ENCODE results near the gene MCTP2. TPM values are rescaled to one million over a fixed set of nuclear protein-coding genes. Genes with fewer than 3 reads are reported as not detected.

The MCTP2 gene
- total RNA-seq, 1 donor from 2014 or later, result 0.35 TPM

DNA sequence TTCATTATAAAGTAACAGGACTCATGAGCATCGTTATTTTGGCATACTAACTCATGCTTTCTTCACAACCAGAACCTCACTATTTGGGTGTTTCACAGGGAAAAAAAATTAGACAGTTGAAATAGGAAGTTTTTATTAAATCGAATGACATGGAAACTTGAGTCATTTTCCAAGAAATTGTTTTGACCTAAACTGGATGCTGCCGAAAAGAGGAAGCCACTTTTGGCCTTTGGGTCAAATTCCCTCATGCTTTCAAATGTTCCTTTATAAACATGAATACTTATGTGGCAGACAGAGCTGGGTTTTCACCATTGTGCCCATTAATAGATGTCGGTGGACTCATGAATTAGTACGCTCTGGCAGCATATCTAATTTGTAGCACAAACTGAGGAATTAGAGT is 224.9 kb downstream of the MCTP2 start:
- H3K4me3 Mint-ChIP-seq, result no peak overlapping the region
- DNase-seq (ENCODE audit: low read depth, low spot score), result no peak
- H3K9me3 Mint-ChIP-seq, result peaks cover 8% of the 10 kb centered on the region
- TF ChIP-seq, protein P1, sequence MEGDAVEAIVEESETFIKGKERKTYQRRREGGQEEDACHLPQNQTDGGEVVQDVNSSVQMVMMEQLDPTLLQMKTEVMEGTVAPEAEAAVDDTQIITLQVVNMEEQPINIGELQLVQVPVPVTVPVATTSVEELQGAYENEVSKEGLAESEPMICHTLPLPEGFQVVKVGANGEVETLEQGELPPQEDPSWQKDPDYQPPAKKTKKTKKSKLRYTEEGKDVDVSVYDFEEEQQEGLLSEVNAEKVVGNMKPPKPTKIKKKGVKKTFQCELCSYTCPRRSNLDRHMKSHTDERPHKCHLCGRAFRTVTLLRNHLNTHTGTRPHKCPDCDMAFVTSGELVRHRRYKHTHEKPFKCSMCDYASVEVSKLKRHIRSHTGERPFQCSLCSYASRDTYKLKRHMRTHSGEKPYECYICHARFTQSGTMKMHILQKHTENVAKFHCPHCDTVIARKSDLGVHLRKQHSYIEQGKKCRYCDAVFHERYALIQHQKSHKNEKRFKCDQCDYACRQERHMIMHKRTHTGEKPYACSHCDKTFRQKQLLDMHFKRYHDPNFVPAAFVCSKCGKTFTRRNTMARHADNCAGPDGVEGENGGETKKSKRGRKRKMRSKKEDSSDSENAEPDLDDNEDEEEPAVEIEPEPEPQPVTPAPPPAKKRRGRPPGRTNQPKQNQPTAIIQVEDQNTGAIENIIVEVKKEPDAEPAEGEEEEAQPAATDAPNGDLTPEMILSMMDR (conservative IDR thresholded peaks at IDR 0.05), result no peak
- H3K27ac Mint-ChIP-seq (ENCODE audit: unreplicated experiment), result no peak overlapping the region
- H3K4me1 Mint-ChIP-seq, result peaks cover 28% of the 10 kb centered on the region
- no peaks in the 10 kb centered on the region for H3K27me3 Mint-ChIP-seq (ENCODE audit: low read depth)
- H3K36me3 Mint-ChIP-seq (ENCODE audit: low read depth), result no peaks in the 10 kb centered on the region

- H3K27ac Mint-ChIP-seq (ENCODE audit: unreplicated experiment), result no peak overlapping the region
- no peaks in the 10 kb centered on the region for H3K27me3 Mint-ChIP-seq (ENCODE audit: low read depth)
- no peak for DNase-seq (ENCODE audit: low read depth, low spot score)
- no peaks in the 10 kb centered on the region for H3K36me3 Mint-ChIP-seq (ENCODE audit: low read depth)
- H3K4me3 Mint-ChIP-seq, result no peak overlapping the region
- peaks cover 8% of the 10 kb centered on the region for H3K9me3 Mint-ChIP-seq
- TF ChIP-seq, protein P1 (conservative IDR thresholded peaks at IDR 0.05), result no peak
- H3K4me1 Mint-ChIP-seq, result peaks cover 28% of the 10 kb centered on the region
These were observed 226.3 kb downstream of the MCTP2 start for GRCh38 chr15:94457661-94458060.

GRCh38 chr15:94460624-94461023 is 229.3 kb downstream of the MCTP2 start:
- H3K27ac Mint-ChIP-seq (ENCODE audit: unreplicated experiment), result no peak overlapping the region
- no peak overlapping the region for H3K4me3 Mint-ChIP-seq
- peaks cover 28% of the 10 kb centered on the region for H3K4me1 Mint-ChIP-seq
- DNase-seq (ENCODE audit: low read depth, low spot score), result no peak
- TF ChIP-seq, protein P1 (conservative IDR thresholded peaks at IDR 0.05), result no peak
- H3K9me3 Mint-ChIP-seq, result peaks cover 8% of the 10 kb centered on the region
- no peaks in the 10 kb centered on the region for H3K36me3 Mint-ChIP-seq (ENCODE audit: low read depth)
- no peaks in the 10 kb centered on the region for H3K27me3 Mint-ChIP-seq (ENCODE audit: low read depth)

GRCh38 chr15:94467034-94467433 is 235.7 kb downstream of the MCTP2 start:
- H3K27me3 Mint-ChIP-seq (ENCODE audit: low read depth), result no peaks in the 10 kb centered on the region
- no peak overlapping the region for H3K4me3 Mint-ChIP-seq
- H3K27ac Mint-ChIP-seq (ENCODE audit: unreplicated experiment), result no peak overlapping the region
- TF ChIP-seq, protein P1 (conservative IDR thresholded peaks at IDR 0.05), result no peak
- H3K36me3 Mint-ChIP-seq (ENCODE audit: low read depth), result no peaks in the 10 kb centered on the region
- no peak for DNase-seq (ENCODE audit: low read depth, low spot score)
- H3K4me1 Mint-ChIP-seq, result no peaks in the 10 kb centered on the region
- no peaks in the 10 kb centered on the region for H3K9me3 Mint-ChIP-seq

GRCh38 chr15:94470492-94470891 is 239.1 kb downstream of the MCTP2 start:
- TF ChIP-seq, protein P1 (conservative IDR thresholded peaks at IDR 0.05), result no peak
- H3K4me1 Mint-ChIP-seq, result no peaks in the 10 kb centered on the region

GRCh38 chr15:94476686-94477085 is 245.3 kb downstream of the MCTP2 start:
- Mint-ChIP-seq H3K27ac (ENCODE audit: unreplicated experiment) (no peak overlapping the region), H3K4me3 (no peak overlapping the region)

More at GRCh38 chr15:94470492-94470891, 239.1 kb downstream of the MCTP2 start:
- no peaks in the 10 kb centered on the region for H3K27me3 Mint-ChIP-seq (ENCODE audit: low read depth)
- H3K9me3 Mint-ChIP-seq, result no peaks in the 10 kb centered on the region
- no peak overlapping the region for H3K27ac Mint-ChIP-seq (ENCODE audit: unreplicated experiment)
- no peak overlapping the region for H3K4me3 Mint-ChIP-seq
- DNase-seq (ENCODE audit: low read depth, low spot score), result no peak
- no peaks in the 10 kb centered on the region for H3K36me3 Mint-ChIP-seq (ENCODE audit: low read depth)

More at GRCh38 chr15:94476686-94477085, 245.3 kb downstream of the MCTP2 start:
- Mint-ChIP-seq H3K9me3 (no peaks in the 10 kb centered on the region), H3K27me3 (ENCODE audit: low read depth) (no peaks in the 10 kb centered on the region), H3K4me1 (peaks cover 15% of the 10 kb centered on the region), H3K36me3 (ENCODE audit: low read depth) (no peaks in the 10 kb centered on the region)
- DNase-seq (ENCODE audit: low read depth, low spot score), result no peak
- TF ChIP-seq, protein P1 (conservative IDR thresholded peaks at IDR 0.05), result no peak

Measured in neural crest cell (in vitro differentiated cells).